Peyer's patch (tissue), 4 donors: ENCODE data around the gene HOXA11.

Source experiments
- CTCF ChIP-seq, 6 experiments: fragments of 450-650 bp in 4 of 6; fragments of 200-600 bp in 2 of 6; sonication (generic) in 1 of 6; IDR thresholded peaks; one replicate each; pipeline ENCODE4 v1.5.1; 2017 to 2019; ENCODE audit warnings: antibody characterized with exemption in 6 of 6, mild to moderate bottlenecking in 3 of 6, moderate library complexity in 1 of 6
- POLR2A ChIP-seq, 2 donors: fragments of 450-650 bp; IDR thresholded peaks; one replicate each; pipeline ENCODE4 v1.5.1; 2017; ENCODE audit warnings: antibody characterized with exemption in 2 of 2, mild to moderate bottlenecking in 2 of 2, moderate library complexity in 2 of 2

GRCh38 chr7:27159266-27160144, 25.5 kb downstream of the HOXA11 start:
- no peak for TF ChIP-seq CTCF (IDR thresholded peaks at IDR 0.05)
- no peak for TF ChIP-seq POLR2A (IDR thresholded peaks at IDR 0.05)
